Duodenal mucosa (tissue), 2 donors: ENCODE results near the gene LSAMP.

Source experiments
- H3K27ac ChIP-seq: one replicate; pipeline ENCODE4 v1.7.0; 2013; ENCODE audit warnings: low read depth, low read length
- H3K27me3 ChIP-seq, 2 donors: one replicate each; pipeline ENCODE4 v1.7.0; 2013; ENCODE audit warnings: low read length in 2 of 2, control low read depth in 1 of 2; ENCODE audit not compliant: insufficient read depth in 2 of 2, control insufficient read depth in 1 of 2
- H3K36me3 ChIP-seq, 2 donors: one replicate each; pipeline ENCODE4 v1.7.0; 2013; ENCODE audit warnings: low read length in 2 of 2, control low read depth in 1 of 2; ENCODE audit not compliant: insufficient read depth in 2 of 2, control insufficient read depth in 1 of 2
- H3K4me1 ChIP-seq, 2 donors: one replicate each; pipeline ENCODE4 v1.7.0; 2013; ENCODE audit warnings: low read length in 2 of 2, control low read depth in 1 of 2; ENCODE audit not compliant: insufficient read depth in 2 of 2, control insufficient read depth in 1 of 2
- H3K4me3 ChIP-seq, 2 donors: one replicate each; pipeline ENCODE4 v1.7.0; 2013; ENCODE audit warnings: low read length in 2 of 2, low read depth in 1 of 2
- H3K9ac ChIP-seq, 2 donors: one replicate each; pipeline ENCODE4 v1.7.0; 2013; ENCODE audit warnings: low read length in 2 of 2, low read depth in 1 of 2
- H3K9me3 ChIP-seq, 2 donors: one replicate each; pipeline ENCODE4 v1.7.0; 2013; ENCODE audit warnings: low read length in 2 of 2, control low read depth in 1 of 2; ENCODE audit not compliant: control insufficient read depth in 1 of 2

The LSAMP gene

DNA sequence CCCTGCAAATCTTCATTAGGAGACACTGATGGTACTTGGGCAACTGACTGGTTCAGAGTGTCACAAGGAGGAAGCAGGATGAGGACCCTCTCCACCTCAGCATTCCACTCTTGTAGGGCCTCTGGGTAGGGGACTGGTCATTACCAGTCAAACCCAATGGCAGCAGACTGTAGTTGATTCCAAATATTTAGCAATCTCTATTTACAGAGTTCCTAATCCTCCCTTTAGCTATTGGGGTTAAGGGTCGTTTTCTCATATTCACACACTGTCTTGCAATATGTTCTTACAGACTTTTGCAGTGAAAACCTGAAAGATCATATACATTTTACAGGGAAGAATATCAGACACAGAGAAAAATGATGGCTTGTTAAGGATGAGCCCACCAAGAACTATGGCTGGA lies 424.3 kb downstream of the LSAMP start:
- no peaks in the 10 kb centered on the region for H3K36me3 ChIP-seq
- H3K4me1 ChIP-seq = no peaks in the 10 kb centered on the region
- H3K27me3 ChIP-seq = no peaks in the 10 kb centered on the region
- H3K9me3 ChIP-seq = no peaks in the 10 kb centered on the region
- H3K4me3 ChIP-seq = no peak overlapping the region
- no peak overlapping the region for H3K27ac ChIP-seq
- no peak overlapping the region for H3K9ac ChIP-seq

- no peaks in the 10 kb centered on the region for H3K9me3 ChIP-seq
- H3K27ac ChIP-seq = no peak overlapping the region
- no peaks in the 10 kb centered on the region for H3K27me3 ChIP-seq
- no peak overlapping the region for H3K9ac ChIP-seq
- H3K4me1 ChIP-seq = no peaks in the 10 kb centered on the region
- no peak overlapping the region for H3K4me3 ChIP-seq
- H3K36me3 ChIP-seq = no peaks in the 10 kb centered on the region
Measured at GRCh38 chr3:116020495-116020894, 424.8 kb downstream of the LSAMP start.

- Histone ChIP-seq H3K27me3 (no peaks in the 10 kb centered on the region), H3K4me3 (no peak overlapping the region), H3K9ac (no peak overlapping the region), H3K9me3 (no peaks in the 10 kb centered on the region), H3K27ac (no peak overlapping the region), H3K4me1 (no peaks in the 10 kb centered on the region), H3K36me3 (no peaks in the 10 kb centered on the region)
Measured at GRCh38 chr3:116019254-116019763, 426.0 kb downstream of the LSAMP start.

DNA sequence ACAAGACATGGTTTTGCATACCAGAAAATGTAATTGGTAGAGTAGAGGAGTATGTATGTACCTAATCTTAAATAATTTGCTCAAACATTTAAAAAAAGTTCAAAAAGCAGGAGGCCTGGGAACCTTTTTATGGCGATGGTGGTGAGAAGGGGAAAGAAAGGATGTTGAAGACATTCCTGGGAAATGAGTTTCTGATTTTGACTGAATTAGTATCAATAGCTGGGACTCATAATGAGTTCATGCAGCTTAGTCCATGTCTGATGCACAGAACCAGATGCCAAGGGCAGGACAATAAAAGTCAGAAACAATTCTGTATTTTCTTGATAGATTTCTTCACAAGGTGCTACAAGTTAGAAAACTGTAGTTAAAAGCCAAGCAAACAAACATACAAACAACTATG lies 426.6 kb downstream of the LSAMP start:
- no peak overlapping the region for H3K9ac ChIP-seq
- H3K4me3 ChIP-seq = no peak overlapping the region
- no peaks in the 10 kb centered on the region for H3K36me3 ChIP-seq
- H3K27me3 ChIP-seq = no peaks in the 10 kb centered on the region
- no peak overlapping the region for H3K27ac ChIP-seq
- no peaks in the 10 kb centered on the region for H3K9me3 ChIP-seq
- no peaks in the 10 kb centered on the region for H3K4me1 ChIP-seq

GRCh38 chr3:116015931-116016330 lies 429.4 kb downstream of the LSAMP start:
- Histone ChIP-seq H3K4me1 (no peaks in the 10 kb centered on the region), H3K36me3 (no peaks in the 10 kb centered on the region), H3K27me3 (no peaks in the 10 kb centered on the region), H3K9ac (no peak overlapping the region), H3K27ac (no peak overlapping the region), H3K9me3 (no peaks in the 10 kb centered on the region), H3K4me3 (no peak overlapping the region)

DNA sequence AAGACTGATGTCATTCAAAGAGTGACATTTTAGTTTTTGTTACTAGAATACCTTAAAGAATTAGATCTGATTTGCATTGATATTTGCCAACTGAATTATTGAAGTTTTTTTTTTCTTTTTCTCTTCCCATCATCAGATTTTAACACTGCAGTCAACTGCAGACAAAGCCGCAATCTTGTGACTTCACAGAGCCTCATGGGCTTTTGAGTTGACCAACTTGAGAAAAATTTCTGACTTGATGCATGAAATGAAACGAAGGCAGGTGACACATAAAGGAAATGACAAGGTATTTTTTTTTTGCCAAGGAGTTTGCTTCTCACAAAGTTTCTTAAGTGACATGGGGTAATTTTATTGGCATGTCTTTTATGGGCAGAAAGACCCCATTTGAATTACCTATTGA lies 438.3 kb downstream of the LSAMP start:
- Histone ChIP-seq H3K4me3 (no peak overlapping the region), H3K9me3 (no peaks in the 10 kb centered on the region), H3K4me1 (no peaks in the 10 kb centered on the region), H3K36me3 (no peaks in the 10 kb centered on the region), H3K9ac (no peak overlapping the region), H3K27ac (no peak overlapping the region), H3K27me3 (no peaks in the 10 kb centered on the region)

DNA sequence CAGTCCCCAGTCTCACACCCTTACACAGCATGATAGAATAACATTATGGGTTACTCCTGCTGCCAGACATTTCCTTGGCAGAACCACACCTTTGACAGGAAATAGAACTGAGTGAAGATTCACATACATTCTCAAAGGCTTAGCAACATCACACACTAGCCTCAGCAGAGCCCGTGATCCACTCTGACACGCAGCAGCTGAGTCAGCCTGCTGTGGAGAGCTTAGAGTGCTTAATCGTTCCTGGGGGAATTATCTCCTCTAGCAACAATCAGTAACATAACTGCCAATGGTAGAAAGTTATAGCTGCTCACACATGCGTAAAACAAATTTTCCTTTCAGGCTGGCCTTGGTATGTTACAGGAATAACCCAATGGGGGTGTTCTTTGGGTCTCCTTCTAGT lies 439.9 kb downstream of the LSAMP start:
- Histone ChIP-seq H3K36me3 (no peaks in the 10 kb centered on the region), H3K27ac (no peak overlapping the region), H3K27me3 (no peaks in the 10 kb centered on the region), H3K4me1 (no peaks in the 10 kb centered on the region), H3K9ac (no peak overlapping the region), H3K4me3 (no peak overlapping the region), H3K9me3 (no peaks in the 10 kb centered on the region)

DNA sequence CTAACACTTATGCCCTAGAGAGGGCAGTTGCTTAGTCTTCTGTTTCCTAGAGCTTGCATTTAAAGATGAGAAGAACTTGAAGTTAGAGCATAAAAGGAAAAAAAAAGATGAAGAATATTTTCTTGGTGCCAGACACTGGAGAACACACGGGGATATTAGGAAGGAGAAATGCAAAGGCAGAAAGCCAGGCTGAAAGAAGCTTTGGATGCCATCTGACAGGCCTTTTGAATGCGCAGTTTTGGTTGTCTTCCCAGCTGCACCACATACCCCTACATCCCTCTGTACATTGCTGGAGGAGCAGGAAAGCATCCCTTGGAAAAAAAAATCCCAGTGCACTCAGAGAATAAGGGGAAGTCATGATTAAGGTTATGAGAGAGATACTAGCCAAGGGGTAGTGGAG lies 443.1 kb downstream of the LSAMP start:
- Histone ChIP-seq H3K4me3 (no peak overlapping the region), H3K36me3 (no peaks in the 10 kb centered on the region), H3K4me1 (no peaks in the 10 kb centered on the region), H3K9ac (no peak overlapping the region), H3K27me3 (no peaks in the 10 kb centered on the region), H3K9me3 (no peaks in the 10 kb centered on the region), H3K27ac (no peak overlapping the region)

GRCh38 chr3:116001151-116001621 lies 444.1 kb downstream of the LSAMP start:
- Histone ChIP-seq H3K4me3 (no peak overlapping the region), H3K27ac (no peak overlapping the region), H3K4me1 (no peaks in the 10 kb centered on the region), H3K9ac (no peak overlapping the region), H3K27me3 (no peaks in the 10 kb centered on the region), H3K9me3 (no peaks in the 10 kb centered on the region), H3K36me3 (no peaks in the 10 kb centered on the region)

DNA sequence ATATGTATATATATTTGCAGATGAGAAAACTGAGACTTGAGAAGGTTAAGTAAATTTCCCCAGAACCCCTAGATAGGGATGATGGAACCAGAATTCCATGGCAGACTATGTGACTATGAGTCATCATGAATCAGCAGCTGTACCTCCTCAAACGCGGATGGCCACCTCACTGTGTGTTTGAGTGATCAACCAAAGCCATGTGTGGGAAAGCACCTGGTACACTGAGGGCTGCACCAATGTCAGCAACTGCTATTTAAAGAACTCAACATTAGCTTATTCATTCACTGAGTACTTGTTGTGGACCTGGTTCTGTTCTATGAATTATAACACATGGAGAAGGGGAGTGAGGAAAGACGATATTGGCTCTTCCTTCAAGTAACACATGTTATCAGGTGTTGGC lies 445.0 kb downstream of the LSAMP start:
- Histone ChIP-seq H3K27ac (no peak overlapping the region), H3K9ac (no peak overlapping the region), H3K4me1 (no peaks in the 10 kb centered on the region), H3K9me3 (no peaks in the 10 kb centered on the region), H3K36me3 (no peaks in the 10 kb centered on the region), H3K27me3 (no peaks in the 10 kb centered on the region), H3K4me3 (no peak overlapping the region)

- Histone ChIP-seq H3K4me3 (no peak overlapping the region), H3K27me3 (no peaks in the 10 kb centered on the region), H3K27ac (no peak overlapping the region), H3K36me3 (no peaks in the 10 kb centered on the region), H3K9me3 (no peaks in the 10 kb centered on the region), H3K4me1 (no peaks in the 10 kb centered on the region), H3K9ac (no peak overlapping the region)
Measured at GRCh38 chr3:115999613-116000012, 445.7 kb downstream of the LSAMP start.
